Right lobe of liver (tissue), 4 donors: Measurements from ENCODE around the gene CLMP.

ENCODE experiments used
- POLR2A ChIP-seq: fragments of 450-650 bp; IDR thresholded peaks from one replicate; pipeline ENCODE4 v1.6.1; 2017; ENCODE audit warnings: antibody characterized with exemption, mild to moderate bottlenecking
- TF ChIP-seq, protein P1 (sequence below), 4 donors: fragments of 200-600 bp in 3 of 4; fragments of 450-650 bp in 1 of 4; IDR thresholded peaks; one replicate each; pipeline versions ENCODE4 v1.5.1 to v1.8.0; 2016 to 2022; ENCODE audit warnings: antibody characterized with exemption in 4 of 4, mild to moderate bottlenecking in 2 of 4
- donor health status: DM: no; HTN: no; CAD: no.
- donor health status: DM: no; HTN: no; CAD: no.
- donor health status: DM: no; HTN: yes; CAD: no.

DNA sequence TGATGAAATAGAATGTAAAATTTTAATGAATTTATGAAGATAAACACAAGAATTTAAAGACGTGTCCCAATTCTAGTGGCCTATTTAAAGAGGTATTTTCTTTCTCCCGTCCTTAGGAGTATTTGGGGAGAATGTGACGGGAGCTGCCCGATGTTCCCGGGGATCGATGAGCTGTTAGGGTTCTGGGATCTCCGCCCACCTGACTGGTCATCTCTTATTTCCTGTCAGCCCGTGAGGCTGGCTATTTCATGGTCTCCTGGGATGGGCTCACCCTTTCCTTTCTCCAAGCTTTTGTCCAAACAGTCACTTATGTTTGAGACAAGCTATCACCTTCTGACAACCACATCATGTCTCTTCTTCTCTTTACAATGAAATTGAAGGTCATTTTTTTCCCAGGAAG lies 16.9 kb upstream of the CLMP start:
- TF ChIP-seq, protein P1, sequence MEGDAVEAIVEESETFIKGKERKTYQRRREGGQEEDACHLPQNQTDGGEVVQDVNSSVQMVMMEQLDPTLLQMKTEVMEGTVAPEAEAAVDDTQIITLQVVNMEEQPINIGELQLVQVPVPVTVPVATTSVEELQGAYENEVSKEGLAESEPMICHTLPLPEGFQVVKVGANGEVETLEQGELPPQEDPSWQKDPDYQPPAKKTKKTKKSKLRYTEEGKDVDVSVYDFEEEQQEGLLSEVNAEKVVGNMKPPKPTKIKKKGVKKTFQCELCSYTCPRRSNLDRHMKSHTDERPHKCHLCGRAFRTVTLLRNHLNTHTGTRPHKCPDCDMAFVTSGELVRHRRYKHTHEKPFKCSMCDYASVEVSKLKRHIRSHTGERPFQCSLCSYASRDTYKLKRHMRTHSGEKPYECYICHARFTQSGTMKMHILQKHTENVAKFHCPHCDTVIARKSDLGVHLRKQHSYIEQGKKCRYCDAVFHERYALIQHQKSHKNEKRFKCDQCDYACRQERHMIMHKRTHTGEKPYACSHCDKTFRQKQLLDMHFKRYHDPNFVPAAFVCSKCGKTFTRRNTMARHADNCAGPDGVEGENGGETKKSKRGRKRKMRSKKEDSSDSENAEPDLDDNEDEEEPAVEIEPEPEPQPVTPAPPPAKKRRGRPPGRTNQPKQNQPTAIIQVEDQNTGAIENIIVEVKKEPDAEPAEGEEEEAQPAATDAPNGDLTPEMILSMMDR (IDR thresholded peaks at IDR 0.05) = no peak
- no peak for TF ChIP-seq POLR2A
